ENCODE data around the gene PCDHGA2.

The PCDHGA2 gene

DNA sequence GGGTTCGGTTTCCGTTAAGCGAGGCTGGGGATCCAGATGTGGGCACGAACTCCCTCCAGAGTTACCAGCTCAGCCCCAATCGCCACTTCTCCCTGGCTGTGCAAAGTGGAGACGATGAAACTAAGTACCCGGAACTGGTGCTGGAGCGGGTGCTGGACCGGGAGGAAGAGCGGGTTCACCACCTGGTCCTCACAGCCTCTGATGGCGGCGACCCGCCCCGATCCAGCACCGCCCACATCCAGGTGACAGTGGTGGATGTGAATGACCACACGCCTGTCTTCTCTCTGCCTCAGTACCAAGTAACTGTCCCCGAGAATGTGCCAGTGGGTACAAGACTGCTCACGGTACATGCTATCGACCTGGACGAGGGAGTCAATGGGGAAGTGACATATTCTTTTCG, 44.8 kb downstream of the PCDHGA2 start:
- DNase-seq: no peak

- DNase-seq: no peak
These were observed 46.1 kb downstream of the PCDHGA2 start for GRCh38 chr5:141384471-141385267.

DNA sequence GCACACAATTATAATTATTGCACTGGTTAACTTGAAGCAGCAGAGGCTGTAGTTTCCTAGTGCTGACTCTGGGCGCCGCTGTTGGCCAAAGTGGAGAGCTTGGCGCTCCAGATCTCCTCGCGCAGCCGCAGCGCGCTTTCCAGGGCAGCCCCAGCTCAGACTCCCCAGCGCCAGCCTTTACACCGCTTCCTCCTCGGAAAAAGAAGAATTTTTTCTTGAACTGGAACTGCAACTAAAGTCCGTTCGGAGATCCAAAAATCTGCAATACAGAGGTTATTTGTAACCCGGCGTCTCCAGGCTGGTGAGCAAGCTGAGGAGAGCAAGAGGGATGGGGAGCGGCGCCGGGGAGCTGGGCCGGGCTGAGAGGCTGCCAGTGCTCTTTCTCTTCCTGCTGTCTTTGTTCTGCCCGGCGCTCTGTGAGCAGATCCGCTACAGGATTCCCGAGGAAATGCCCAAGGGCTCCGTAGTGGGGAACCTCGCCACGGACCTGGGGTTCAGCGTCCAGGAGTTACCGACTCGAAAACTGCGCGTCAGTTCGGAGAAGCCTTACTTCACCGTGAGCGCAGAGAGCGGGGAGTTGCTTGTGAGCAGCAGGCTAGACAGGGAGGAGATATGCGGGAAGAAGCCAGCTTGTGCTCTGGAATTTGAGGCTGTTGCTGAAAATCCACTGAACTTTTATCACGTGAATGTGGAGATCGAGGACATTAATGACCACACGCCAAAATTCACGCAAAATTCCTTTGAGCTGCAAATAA, 49.2 kb downstream of the PCDHGA2 start, which contains the start of gene PCDHGB4:
PCDHGB4 (plus strand) TSS at position 142 of the 755 bp plus-strand sequence; CDS start at position 329, 187 bp downstream.
- DNase-seq: peak; percentile 37

DNA sequence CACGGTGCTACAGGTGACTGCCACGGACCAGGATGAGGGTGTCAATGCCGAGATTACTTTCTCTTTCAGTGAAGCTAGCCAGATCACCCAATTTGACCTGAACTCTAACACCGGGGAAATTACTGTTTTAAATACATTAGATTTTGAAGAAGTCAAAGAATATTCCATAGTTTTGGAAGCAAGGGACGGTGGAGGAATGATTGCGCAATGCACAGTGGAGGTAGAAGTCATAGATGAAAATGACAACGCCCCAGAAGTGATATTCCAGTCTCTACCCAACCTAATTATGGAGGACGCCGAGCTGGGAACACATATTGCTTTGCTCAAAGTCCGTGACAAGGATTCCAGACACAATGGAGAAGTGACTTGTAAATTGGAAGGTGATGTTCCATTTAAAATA, 50.1 kb downstream of the PCDHGA2 start:
- DNase-seq: no peak

DNA sequence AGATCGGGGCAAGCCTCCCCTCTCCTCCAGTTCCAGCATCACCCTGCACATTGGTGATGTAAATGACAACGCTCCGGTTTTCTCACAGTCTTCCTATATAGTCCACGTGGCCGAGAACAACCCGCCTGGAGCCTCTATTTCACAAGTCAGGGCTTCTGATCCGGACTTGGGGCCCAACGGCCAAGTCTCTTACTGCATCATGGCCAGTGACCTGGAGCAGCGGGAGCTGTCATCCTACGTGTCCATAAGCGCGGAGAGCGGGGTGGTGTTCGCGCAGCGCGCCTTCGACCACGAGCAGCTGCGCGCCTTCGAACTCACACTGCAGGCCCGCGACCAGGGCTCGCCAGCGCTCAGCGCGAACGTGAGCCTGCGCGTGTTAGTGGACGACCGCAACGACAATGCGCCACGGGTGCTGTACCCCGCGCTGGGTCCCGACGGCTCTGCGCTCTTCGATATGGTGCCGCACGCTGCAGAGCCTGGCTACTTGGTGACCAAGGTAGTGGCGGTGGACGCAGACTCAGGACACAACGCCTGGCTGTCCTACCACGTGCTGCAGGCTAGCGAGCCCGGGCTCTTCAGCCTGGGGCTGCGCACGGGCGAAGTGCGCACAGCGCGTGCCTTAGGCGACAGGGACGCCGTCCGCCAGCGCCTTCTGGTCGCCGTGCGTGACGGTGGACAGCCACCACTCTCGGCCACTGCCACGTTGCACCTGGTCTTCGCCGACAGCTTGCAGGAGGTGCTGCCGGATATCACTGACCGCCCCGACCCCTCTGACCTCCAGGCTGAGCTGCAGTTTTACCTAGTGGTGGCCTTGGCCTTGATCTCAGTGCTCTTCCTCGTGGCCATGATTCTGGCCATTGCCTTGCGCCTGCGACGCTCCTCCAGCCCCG, 50.8 kb downstream of the PCDHGA2 start:
- DNase-seq: no peak

- DNase-seq: no peak
These were observed 54.1 kb downstream of the PCDHGA2 start, which contains the start of gene PCDHGA8 for GRCh38 chr5:141392429-141393198. Gene PCDHGA8, plus strand, starts transcription at chr5:141392633. Its CDS starts 181 bp downstream, at chr5:141392814.

All from CD4-positive, alpha-beta T cell treated with Interleukin-17A for 4 hours (primary cell).